MM.1S (cell line): ENCODE results near the gene ST6GAL1.

Source experiments
- DNase-seq: peaks from one replicate; pipeline ENCODE4 v3.0.0-alpha.2; 2015
- H2AFZ ChIP-seq: fragments of 300-600 bp; sonication (generic); 2 replicates; pipeline ENCODE4 v1.6.0; 2016; ENCODE audit warnings: antibody characterized with exemption, low read length
- H3F3A ChIP-seq: fragments of 300-600 bp; sonication (generic); 2 replicates; pipeline ENCODE4 v1.6.1; 2016; ENCODE audit warnings: mild to moderate bottlenecking, antibody characterized with exemption, low read length, moderate library complexity, mixed read lengths; ENCODE audit not compliant: insufficient read depth
- H3K27ac ChIP-seq: fragments of 300-600 bp; sonication (generic); 2 replicates; pipeline ENCODE4 v1.5.1; 2016; ENCODE audit warnings: mild to moderate bottlenecking, low read length
- H3K27me3 ChIP-seq: fragments of 300-600 bp; sonication (generic); replicated peaks from 2 replicates; pipeline ENCODE4 v1.6.0; 2016; ENCODE audit warnings: low read length; ENCODE audit not compliant: insufficient read depth
- H3K36me3 ChIP-seq: fragments of 300-600 bp; sonication (generic); replicated peaks from 2 replicates; pipeline ENCODE4 v1.6.1; 2016; ENCODE audit warnings: mild to moderate bottlenecking, low read length, mixed read lengths; ENCODE audit not compliant: insufficient read depth
- H3K4me1 ChIP-seq: fragments of 300-600 bp; sonication (generic); 2 replicates; pipeline ENCODE4 v1.6.1; 2016; ENCODE audit warnings: low read length, mixed read lengths
- H3K4me2 ChIP-seq: fragments of 300-600 bp; sonication (generic); 2 replicates; pipeline ENCODE4 v1.6.0; 2016; ENCODE audit warnings: low read depth, low read length
- H3K4me3 ChIP-seq: fragments of 300-600 bp; sonication (generic); 2 replicates; pipeline ENCODE4 v1.5.1; 2016; ENCODE audit warnings: low read length, mixed read lengths
- H3K79me2 ChIP-seq: fragments of 300-600 bp; sonication (generic); 2 replicates; pipeline ENCODE4 v1.6.1; 2016; ENCODE audit warnings: mixed run types, low read length, mixed read lengths
- H3K9ac ChIP-seq: fragments of 300-600 bp; sonication (generic); 2 replicates; pipeline ENCODE4 v1.6.1; 2016; ENCODE audit warnings: low read length, mixed read lengths
- H3K9me2 ChIP-seq: fragments of 300-600 bp; sonication (generic); replicated peaks from 2 replicates; pipeline ENCODE4 v1.6.1; 2016; ENCODE audit warnings: mild to moderate bottlenecking, low read length, mixed read lengths; ENCODE audit not compliant: insufficient read depth
- H3K9me3 ChIP-seq: fragments of 300-600 bp; sonication (generic); replicated peaks from 2 replicates; pipeline ENCODE4 v1.6.1; 2016; ENCODE audit warnings: mild to moderate bottlenecking, low read length, mixed read lengths; ENCODE audit not compliant: insufficient read depth
- H4K20me1 ChIP-seq: fragments of 300-600 bp; sonication (generic); 2 replicates; pipeline ENCODE4 v1.6.1; 2016; ENCODE audit warnings: mild to moderate bottlenecking, low read length, moderate library complexity, mixed read lengths; ENCODE audit not compliant: insufficient read depth
- CTCF ChIP-seq: fragments of 300-600 bp; sonication (generic); IDR thresholded peaks from 2 replicates; pipeline ENCODE4 v1.5.1; 2016; ENCODE audit warnings: antibody characterized with exemption, low read length, mixed read lengths
- EZH2 ChIP-seq: fragments of 300-600 bp; sonication (generic); optimal IDR thresholded peaks from 2 replicates; pipeline ENCODE3; 2017; ENCODE audit warnings: low read depth, mild to moderate bottlenecking, antibody characterized with exemption, low read length, mixed read lengths
- EZH2phosphoT487 ChIP-seq: fragments of 300-600 bp; sonication (generic); IDR thresholded peaks from 2 replicates; pipeline ENCODE4 v1.6.1; 2018; ENCODE audit warnings: antibody characterized with exemption, low read length

Gene ST6GAL1

GRCh38 chr3:186997473-186997939, 67.2 kb downstream of the ST6GAL1 start:
- H3K27me3 ChIP-seq: no peaks in the 10 kb centered on the region
- peak overlapping the region; percentile 87 for H3K9ac ChIP-seq
- TF ChIP-seq EZH2 (no peak), EZH2phosphoT487 (no peak), CTCF (no peak)
- no peak overlapping the region for H2AFZ ChIP-seq
- H3K79me2 ChIP-seq: peaks cover 75% of the 10 kb centered on the region
- peak overlapping the region; percentile 77 for H3K4me3 ChIP-seq
- peaks cover 47% of the 10 kb centered on the region for H3K4me1 ChIP-seq
- no peaks in the 10 kb centered on the region for H3K9me2 ChIP-seq
- H3K27ac ChIP-seq: peak overlapping the region; percentile 85
- peaks cover 78% of the 10 kb centered on the region for H3F3A ChIP-seq
- no peaks in the 10 kb centered on the region for H3K9me3 ChIP-seq
- peak overlapping the region; percentile 96 for H3K4me2 ChIP-seq
- peaks cover 5% of the 10 kb centered on the region; the same call in 1 of the 2 replicates for H3K36me3 ChIP-seq
- H4K20me1 ChIP-seq: no peaks in the 10 kb centered on the region
- DNase-seq: peak; percentile 71

- Histone ChIP-seq H3K79me2 (peaks cover 81% of the 10 kb centered on the region), H3K9me2 (no peaks in the 10 kb centered on the region), H3K9me3 (no peaks in the 10 kb centered on the region), H3K4me2 (peak overlapping the region; percentile 96), H3K9ac (peak overlapping the region; percentile 87), H2AFZ (no peak overlapping the region), H3K4me3 (peak overlapping the region; percentile 77), H3K4me1 (peaks cover 50% of the 10 kb centered on the region), H3K27me3 (no peaks in the 10 kb centered on the region), H3F3A (peaks cover 76% of the 10 kb centered on the region), H3K36me3 (peaks cover 19% of the 10 kb centered on the region), H3K27ac (peak overlapping the region; percentile 85), H4K20me1 (no peaks in the 10 kb centered on the region)
- TF ChIP-seq CTCF (no peak), EZH2phosphoT487 (no peak), EZH2 (no peak)
- peak; percentile 63 for DNase-seq
Observed at GRCh38 chr3:186998937-186999368, 68.6 kb downstream of the ST6GAL1 start.

GRCh38 chr3:187000711-187001151, 70.4 kb downstream of the ST6GAL1 start:
- peaks cover 31% of the 10 kb centered on the region for H3K36me3 ChIP-seq
- DNase-seq: peak; percentile 91
- peaks cover 88% of the 10 kb centered on the region for H3K79me2 ChIP-seq
- H3K9me2 ChIP-seq: no peaks in the 10 kb centered on the region
- no peaks in the 10 kb centered on the region for H3K9me3 ChIP-seq
- H3K9ac ChIP-seq: peak overlapping the region; percentile 87
- peaks cover 48% of the 10 kb centered on the region for H3K4me1 ChIP-seq
- peaks cover 61% of the 10 kb centered on the region for H3F3A ChIP-seq
- no peaks in the 10 kb centered on the region; the same call in 1 of the 2 replicates for H4K20me1 ChIP-seq
- TF ChIP-seq EZH2phosphoT487 (no peak), CTCF (no peak), EZH2 (no peak)
- H3K27me3 ChIP-seq: no peaks in the 10 kb centered on the region
- no peak overlapping the region for H2AFZ ChIP-seq
- peak overlapping the region; percentile 77 for H3K4me3 ChIP-seq
- H3K27ac ChIP-seq: peak overlapping the region; percentile 85
- H3K4me2 ChIP-seq: peak overlapping the region; percentile 96
